ENCODE data around the gene SLC11A2.

- no peak for TF ChIP-seq EZH2 (IDR thresholded peaks at IDR 0.05; ENCODE audit: borderline replicate concordance, low read depth, low read length, poor library complexity, severe bottlenecking)
- TF ChIP-seq, protein P1, sequence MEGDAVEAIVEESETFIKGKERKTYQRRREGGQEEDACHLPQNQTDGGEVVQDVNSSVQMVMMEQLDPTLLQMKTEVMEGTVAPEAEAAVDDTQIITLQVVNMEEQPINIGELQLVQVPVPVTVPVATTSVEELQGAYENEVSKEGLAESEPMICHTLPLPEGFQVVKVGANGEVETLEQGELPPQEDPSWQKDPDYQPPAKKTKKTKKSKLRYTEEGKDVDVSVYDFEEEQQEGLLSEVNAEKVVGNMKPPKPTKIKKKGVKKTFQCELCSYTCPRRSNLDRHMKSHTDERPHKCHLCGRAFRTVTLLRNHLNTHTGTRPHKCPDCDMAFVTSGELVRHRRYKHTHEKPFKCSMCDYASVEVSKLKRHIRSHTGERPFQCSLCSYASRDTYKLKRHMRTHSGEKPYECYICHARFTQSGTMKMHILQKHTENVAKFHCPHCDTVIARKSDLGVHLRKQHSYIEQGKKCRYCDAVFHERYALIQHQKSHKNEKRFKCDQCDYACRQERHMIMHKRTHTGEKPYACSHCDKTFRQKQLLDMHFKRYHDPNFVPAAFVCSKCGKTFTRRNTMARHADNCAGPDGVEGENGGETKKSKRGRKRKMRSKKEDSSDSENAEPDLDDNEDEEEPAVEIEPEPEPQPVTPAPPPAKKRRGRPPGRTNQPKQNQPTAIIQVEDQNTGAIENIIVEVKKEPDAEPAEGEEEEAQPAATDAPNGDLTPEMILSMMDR (conservative IDR thresholded peaks at IDR 0.05; ENCODE audit: low read depth, low read length) = no peak
Observed at GRCh38 chr12:51025836-51026638, at the start of gene SLC11A2.
